Measurements from ENCODE around the gene CXCL9.

DNA sequence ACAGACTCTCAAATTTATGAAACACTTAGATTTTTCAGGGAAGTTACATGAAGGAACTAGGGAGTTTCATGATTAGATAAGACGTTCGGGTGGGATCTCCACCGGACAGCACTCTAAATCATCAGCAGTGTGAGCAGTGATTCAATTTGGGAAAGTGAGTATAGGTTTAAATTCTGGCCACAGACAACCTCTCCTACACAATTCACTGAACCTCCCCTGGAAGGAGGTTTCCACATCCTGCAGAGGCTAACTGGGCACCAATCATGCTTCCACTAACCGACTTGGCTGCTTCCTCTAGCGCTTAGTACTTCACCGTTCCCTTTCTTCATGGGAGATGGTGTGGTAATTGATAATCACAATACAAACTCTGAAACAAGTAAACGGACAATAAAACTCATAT lies 5.6 kb downstream of the CXCL9 start:
- TF ChIP-seq, protein P1, sequence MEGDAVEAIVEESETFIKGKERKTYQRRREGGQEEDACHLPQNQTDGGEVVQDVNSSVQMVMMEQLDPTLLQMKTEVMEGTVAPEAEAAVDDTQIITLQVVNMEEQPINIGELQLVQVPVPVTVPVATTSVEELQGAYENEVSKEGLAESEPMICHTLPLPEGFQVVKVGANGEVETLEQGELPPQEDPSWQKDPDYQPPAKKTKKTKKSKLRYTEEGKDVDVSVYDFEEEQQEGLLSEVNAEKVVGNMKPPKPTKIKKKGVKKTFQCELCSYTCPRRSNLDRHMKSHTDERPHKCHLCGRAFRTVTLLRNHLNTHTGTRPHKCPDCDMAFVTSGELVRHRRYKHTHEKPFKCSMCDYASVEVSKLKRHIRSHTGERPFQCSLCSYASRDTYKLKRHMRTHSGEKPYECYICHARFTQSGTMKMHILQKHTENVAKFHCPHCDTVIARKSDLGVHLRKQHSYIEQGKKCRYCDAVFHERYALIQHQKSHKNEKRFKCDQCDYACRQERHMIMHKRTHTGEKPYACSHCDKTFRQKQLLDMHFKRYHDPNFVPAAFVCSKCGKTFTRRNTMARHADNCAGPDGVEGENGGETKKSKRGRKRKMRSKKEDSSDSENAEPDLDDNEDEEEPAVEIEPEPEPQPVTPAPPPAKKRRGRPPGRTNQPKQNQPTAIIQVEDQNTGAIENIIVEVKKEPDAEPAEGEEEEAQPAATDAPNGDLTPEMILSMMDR (IDR thresholded peaks at IDR 0.05; ENCODE audit: low read length) = no peak
- no peak for TF ChIP-seq EZH2 (optimal IDR thresholded peaks at IDR 0.05; ENCODE audit: low read depth, low read length)

All from MM.1S (cell line).